GM03348 (cell line): Measurements from ENCODE around the gene FAM20B.
"Not testable (repeated sequence)": the region's sequence is repeated elsewhere in the genome, so short reads cannot be mapped to it uniquely, and the experiment has no call there.

Source experiments
- DNase-seq: peaks from one replicate; pipeline ENCODE4 v3.0.0; 2012; ENCODE audit warnings: low spot score

FAM20B gene

GRCh38 chr1:179023946-179024650, 1.6 kb upstream of the FAM20B start:
- DNase-seq, result no peak

- DNase-seq, result peak; percentile 91
These were observed 500 bp downstream of the FAM20B start for GRCh38 chr1:179025975-179026812.

- DNase-seq, result peak; percentile 34
These were observed 1.3 kb downstream of the FAM20B start for GRCh38 chr1:179026813-179027669.

GRCh38 chr1:179029321-179029759, 3.6 kb downstream of the FAM20B start:
- no peak for DNase-seq

- DNase-seq, result no peak
These were observed 4.4 kb downstream of the FAM20B start for GRCh38 chr1:179030130-179030529.

- no peak for DNase-seq
These were observed 5.0 kb downstream of the FAM20B start for GRCh38 chr1:179030683-179031082.

GRCh38 chr1:179031284-179031683, 5.6 kb downstream of the FAM20B start:
- DNase-seq, result no peak

GRCh38 chr1:179031855-179032513, 6.3 kb downstream of the FAM20B start:
- no peak for DNase-seq

GRCh38 chr1:179034720-179035119, 9.0 kb downstream of the FAM20B start:
- DNase-seq, result no peak

GRCh38 chr1:179036844-179037465, 11.3 kb downstream of the FAM20B start:
- DNase-seq, result peak; percentile 23

- peak; percentile 16 for DNase-seq
These were observed 13.0 kb downstream of the FAM20B start for GRCh38 chr1:179038528-179039281.

- not testable (repeated sequence) for DNase-seq
These were observed 13.9 kb downstream of the FAM20B start for GRCh38 chr1:179039502-179040174.

- DNase-seq, result not testable (repeated sequence)
These were observed 14.5 kb downstream of the FAM20B start for GRCh38 chr1:179040175-179040551.

- DNase-seq, result no peak
These were observed 16.4 kb downstream of the FAM20B start for GRCh38 chr1:179042087-179042486.

GRCh38 chr1:179042700-179043099, 17.0 kb downstream of the FAM20B start:
- no peak for DNase-seq

- DNase-seq, result no peak
These were observed 17.6 kb downstream of the FAM20B start for GRCh38 chr1:179043266-179043665.

- no peak for DNase-seq
These were observed 18.2 kb downstream of the FAM20B start for GRCh38 chr1:179043907-179044306.

GRCh38 chr1:179046808-179047635, 21.3 kb downstream of the FAM20B start:
- no peak for DNase-seq

GRCh38 chr1:179047636-179047997, 21.9 kb downstream of the FAM20B start:
- DNase-seq, result peak; percentile 9
